D341Med (cell line): ENCODE results near the gene MPG.
A peak's percentile ranks its signal among the peaks of the same experiment; 100 is the strongest.

Experiments used
- DNase-seq: peaks from one replicate; pipeline ENCODE4 v3.0.0; 2012; ENCODE audit warnings: low spot score

The MPG gene

DNA sequence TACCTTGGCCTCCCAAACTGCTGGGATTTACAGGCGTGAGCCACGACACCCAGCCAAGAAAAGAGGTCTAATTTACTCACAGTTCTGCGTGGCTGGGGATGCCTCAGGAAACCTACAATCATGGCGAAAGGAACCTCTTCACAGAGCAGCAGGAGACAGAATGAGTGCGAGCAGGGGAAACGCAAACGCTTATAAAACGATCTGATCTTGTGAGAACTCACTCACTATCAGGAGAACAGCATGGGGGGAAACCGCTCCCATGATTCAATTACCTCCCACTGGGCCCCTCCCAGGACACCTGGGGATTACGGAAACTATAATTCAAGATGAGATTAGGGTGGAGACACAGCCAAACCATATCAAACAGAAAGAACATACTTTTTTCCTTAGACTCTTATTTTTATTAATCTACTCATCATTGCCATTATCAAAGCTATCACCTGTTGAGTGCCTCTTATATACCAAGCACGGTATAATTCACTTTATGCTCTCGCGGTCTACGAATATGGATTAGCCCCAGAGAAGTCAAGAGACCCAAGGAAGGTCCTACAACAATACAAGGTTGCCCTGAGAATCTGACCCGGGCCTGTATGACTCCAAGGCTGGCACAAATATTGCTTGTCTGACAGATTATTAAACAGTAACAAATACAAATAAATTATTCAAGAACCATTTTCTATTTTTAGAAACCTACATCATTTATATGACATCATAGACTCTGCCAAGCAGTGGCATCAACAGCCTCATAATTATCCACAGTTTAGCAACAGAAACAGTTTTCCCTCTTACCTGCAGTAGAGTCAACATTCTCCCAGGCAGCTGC, 27.0 kb upstream of the MPG start:
- DNase-seq: no peak

DNA sequence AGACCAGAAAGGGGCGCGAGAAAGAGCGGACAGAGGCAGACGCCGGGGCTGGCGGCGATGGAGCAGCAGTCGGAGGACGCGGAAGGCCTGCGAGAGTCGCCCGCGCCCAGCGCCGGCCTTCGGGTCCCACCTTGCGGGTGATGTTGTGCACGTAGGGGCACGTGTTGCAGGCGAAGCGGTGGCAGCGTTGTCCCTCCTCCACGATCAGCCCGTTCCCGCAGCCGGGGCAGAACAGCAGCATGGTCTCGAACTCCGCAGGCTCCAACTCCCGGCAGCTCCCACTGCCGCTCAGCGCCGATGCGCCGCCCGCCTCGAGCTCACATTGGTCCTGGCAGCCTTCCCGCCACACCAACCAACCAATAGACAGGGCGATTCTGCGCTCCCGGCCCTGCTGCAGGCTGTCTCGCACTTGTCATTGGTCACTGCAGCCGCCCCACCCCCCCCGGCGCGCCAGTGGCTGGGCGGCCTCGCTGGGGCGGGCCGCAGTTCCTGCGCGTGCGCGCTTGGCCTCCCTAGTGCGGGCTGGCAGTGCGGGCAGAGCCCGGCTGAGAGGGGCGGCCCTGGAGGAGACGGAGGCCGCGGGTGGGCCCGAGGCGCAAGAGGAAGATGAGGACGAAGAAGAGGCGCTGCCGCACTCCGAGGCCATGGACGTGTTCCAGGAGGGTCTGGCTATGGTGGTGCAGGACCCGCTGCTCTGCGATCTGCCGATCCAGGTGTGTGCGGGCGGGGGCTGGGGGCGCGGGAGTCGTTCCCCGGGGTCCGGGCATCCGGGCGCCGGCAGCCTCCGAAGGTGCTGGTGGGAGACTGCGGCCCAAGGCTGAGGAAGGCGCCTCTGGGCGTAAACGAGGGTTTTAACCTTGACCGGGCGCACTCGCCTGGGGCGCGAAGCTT, 24.4 kb upstream of the MPG start, which contains the start of the genes POLR3K and SNRNP25:
Gene POLR3K (minus strand): TSS at position 263 of the 891 bp plus-strand sequence. CDS start 22 bp downstream, at position 241.
Gene SNRNP25 (plus strand): TSS at position 483 of the 891 bp plus-strand sequence. CDS start 189 bp downstream, at position 672.
- DNase-seq: peak; percentile 99

- no peak for DNase-seq
Measured at GRCh38 chr16:54237-54581, 23.8 kb upstream of the MPG start.

- DNase-seq: no peak
Measured at GRCh38 chr16:55571-56136, 22.4 kb upstream of the MPG start.

DNA sequence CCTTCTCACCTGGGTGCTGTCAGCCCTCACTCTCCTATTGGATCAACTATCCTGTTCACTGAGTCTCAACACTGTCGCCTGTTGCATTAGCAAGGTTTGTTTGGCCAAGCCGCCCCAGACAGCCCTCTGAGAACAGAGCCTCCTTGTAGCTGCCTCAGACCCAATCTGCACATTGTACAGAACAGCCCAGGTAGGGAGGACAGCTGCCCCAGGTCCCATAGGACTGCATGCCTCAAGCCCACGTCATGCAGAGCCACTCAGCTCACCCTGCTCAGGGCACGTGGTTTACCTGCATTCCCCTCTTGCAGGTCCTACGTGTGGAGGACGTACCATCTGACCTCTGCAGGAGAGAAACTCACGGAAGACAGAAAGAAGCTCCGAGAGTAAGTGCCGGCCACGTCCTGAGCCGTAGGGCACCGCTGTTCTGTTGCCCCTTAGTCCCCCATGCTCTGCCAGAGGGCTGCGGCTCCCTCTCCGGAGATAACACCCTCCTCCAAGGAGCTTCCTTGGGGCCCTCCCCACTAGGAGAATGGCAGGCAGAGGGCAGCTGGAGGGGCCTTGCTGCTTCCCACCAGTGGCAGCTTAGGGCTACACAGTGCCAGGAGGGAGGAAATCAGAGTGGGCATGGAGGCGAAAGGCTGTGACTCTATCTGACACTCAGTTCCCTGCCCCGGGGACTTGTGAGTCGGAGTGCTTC, 21.6 kb upstream of the MPG start:
- no peak for DNase-seq

DNA sequence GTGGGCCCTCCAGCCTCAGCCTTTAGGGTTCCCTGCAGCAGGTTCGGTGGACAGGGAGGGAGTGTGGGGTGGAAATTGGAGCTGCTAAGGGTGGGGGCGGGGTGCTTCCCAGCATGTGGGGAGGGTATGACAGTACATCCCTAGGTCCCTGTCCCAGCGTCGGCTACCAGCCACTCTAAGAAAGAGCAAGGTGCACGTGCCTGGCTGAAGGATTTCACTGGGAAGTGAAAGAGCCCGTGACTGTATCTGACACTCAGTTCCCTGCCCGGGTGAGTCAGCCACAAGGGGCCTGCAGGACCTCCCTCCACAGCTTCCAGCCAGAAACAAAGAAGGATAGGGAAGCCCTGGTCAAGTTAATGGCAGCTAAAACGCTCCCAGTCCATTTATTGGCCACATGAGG, 20.3 kb upstream of the MPG start:
- no peak for DNase-seq

DNA sequence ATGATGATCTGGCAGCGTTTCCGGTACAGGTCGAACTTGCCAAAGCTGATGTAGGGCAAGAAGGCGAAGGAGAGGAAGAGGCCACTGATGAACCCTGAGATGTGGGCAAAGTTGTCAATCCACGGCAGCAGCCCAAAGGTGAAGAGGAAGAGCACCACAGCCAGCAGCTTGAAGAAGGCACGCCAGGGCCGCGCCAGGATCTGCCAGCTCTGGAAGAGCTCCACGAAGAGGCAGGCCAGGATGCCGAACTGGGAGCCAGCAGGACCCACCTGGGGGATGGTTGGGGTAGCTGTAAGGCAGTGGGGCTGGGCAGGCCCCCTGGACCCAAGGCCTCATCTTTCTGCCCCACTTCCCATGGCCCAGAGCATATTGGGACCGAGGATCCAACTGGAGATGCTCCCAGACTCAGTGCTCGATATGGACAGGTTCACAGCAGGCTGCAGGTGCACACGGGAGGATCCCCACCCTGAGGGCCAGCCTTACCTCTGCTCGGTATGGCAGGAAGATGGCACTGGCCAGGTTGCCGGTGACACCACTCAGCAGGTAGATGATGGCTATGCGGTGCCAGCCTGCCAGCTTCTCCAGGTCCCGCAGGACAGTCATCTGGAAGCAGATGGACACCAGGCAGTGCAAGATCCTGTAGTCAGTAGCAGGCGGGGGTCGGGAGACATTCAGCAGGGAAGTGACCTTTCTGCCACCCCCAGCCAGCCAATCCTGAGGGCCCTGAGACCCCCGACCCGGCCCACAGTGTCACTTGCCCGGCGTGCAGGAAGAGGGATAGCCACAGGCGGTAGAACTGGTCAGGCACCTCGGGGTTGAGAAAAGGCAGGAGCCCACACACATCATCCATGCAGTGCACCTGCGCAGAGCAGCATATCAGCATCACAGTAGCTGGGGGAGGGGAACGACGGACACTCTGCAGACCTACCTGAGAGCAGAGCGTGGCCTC, 19.3 kb upstream of the MPG start:
- DNase-seq: no peak

DNA sequence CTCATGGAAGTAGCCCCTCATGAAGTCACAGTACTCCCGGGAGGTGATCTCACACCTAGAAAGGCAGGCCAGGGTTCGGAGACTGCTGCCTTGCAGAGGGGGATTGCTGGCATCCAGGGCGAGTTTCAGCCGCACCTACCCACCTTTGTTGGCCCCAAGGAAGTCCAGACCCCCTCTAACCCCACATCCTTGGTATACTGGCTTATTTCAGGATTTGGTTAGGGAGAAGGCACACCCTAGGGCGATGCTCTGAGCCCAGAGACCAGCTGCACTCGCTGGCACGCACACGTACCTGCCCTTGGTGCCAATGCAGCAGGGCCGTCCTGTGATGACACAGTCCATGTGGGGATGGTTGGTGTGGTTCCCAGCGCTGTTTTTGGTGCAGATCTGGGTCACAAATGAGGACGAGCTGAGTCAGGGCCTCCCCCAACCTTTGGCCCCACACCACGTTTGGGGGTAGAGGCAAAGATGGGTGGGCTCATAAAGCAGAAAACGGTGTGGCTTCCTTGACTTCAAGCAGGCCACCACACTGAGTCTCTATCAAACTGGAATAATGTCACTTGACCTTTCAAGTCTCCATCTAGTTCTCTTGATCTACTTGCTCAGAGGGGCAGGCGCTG, 18.5 kb upstream of the MPG start:
- no peak for DNase-seq

- no peak for DNase-seq
Measured at GRCh38 chr16:60166-60565, 17.9 kb upstream of the MPG start.

DNA sequence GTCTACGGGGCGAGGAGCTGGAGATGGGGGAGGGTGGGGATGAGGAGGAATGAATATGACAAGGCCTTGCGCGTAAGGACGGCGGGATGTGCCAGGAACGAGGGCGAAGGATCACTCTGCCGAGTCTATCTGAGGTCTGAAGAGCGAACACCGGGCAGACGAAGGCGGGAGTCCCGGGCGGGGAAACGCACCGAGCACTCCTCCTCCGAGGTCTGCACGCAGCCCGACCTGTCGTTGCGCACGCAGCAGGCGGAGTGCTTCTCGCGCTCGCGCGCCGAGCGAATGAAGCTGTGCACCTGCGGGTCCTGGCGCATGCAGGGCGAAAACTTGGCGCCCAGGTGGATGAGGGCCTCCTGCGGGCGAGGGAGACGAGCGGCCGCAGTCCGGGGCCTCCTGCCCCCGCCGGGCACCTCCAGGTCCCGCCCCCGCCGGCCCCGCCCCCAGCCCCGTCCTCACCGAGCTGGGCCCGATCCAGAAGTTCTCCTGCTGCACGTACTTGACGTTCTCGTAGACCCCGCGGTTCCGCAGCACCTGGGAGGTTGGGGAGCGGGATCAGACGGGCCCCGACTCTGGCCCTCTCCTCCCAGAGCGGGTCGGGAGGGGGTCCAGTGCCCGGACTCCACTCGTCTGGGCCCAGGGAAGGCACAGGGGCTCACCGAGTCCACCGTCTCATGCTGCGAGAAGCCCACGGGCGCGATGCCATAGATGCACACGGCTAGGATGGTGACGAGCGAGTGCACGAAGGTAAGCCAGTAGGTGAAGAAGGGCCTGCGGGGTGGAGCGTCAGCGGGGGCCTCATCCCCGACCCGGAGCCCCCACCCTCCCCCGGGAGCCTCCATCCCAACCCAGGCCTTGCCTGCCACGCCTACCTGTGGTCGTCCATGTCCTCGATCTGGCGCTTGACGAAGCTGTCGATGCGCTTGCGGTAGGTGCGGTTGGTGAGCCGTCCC, 16.8 kb upstream of the MPG start:
- DNase-seq: no peak

DNA sequence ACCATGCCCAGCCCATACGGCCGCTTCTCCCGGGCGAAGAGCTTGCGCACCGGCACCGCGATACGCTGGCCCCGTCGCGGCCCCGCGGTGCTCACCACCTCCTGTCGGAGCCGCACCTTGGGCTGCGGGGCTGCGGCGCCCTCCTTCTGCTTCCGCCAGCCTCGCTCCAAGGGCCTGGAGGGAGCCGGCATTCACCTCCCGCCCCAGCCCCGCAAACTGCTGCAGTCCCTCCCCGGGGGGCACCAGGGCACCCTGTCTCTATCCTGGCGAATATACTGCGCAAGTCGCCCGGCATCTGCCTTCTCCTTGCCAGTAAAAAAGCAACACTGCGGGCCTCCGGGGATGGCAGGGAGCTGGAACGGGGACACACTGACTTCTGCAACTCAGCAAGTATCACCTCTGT, 16.1 kb upstream of the MPG start:
- no peak for DNase-seq

DNA sequence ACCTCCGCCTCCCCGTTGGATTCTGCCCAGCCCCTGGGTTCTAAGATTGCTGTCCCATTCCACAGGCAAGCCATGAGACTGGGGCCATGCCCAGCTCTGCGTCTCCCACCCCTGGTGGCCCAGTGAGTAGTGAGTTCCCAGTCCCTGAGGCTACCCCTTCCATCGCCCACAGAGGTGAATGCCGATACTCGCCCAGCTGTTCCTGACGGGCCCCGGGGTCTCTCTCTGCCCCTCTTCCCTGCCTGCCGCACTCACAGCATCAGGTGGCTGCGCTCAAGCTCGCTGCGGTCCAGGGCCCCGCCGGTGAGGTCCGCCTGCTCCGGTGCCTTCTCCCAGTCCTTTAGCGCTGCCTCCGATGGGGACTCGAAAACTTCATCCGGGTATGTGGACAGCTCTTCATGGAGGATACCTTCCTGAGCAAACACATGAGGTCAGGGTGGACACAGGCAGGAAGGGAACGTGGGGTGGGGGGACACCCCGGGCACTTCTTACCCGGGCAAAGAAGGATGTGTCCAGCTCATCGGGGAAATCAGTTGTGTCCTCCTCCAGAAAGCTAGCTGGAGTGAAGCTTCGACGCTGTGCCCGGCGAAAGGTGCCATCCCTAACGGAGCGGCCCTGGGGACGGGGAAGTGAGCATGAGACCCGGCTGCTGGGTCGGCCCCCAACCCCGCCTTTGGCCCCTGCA, 15.6 kb upstream of the MPG start:
- DNase-seq: no peak

DNA sequence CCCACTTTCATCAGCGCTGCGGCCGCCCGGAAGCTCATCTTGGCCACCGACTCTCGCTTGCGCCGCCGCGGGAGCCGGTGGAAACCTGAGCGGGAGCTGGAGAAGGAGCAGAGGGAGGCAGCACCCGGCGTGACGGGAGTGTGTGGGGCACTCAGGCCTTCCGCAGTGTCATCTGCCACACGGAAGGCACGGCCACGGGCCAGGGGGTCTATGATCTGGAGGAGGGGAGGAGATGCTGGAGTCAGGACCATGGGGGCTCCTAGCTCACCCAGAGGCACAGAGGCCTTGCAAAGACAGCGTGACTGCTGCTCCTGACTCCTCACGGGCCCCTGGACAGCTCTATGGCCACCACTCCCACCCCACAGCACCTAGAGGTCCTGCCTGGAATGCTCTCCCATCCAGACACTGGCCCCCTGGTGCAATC, 15.0 kb upstream of the MPG start:
- DNase-seq: no peak

- no peak for DNase-seq
Measured at GRCh38 chr16:63466-63865, 14.6 kb upstream of the MPG start.

DNA sequence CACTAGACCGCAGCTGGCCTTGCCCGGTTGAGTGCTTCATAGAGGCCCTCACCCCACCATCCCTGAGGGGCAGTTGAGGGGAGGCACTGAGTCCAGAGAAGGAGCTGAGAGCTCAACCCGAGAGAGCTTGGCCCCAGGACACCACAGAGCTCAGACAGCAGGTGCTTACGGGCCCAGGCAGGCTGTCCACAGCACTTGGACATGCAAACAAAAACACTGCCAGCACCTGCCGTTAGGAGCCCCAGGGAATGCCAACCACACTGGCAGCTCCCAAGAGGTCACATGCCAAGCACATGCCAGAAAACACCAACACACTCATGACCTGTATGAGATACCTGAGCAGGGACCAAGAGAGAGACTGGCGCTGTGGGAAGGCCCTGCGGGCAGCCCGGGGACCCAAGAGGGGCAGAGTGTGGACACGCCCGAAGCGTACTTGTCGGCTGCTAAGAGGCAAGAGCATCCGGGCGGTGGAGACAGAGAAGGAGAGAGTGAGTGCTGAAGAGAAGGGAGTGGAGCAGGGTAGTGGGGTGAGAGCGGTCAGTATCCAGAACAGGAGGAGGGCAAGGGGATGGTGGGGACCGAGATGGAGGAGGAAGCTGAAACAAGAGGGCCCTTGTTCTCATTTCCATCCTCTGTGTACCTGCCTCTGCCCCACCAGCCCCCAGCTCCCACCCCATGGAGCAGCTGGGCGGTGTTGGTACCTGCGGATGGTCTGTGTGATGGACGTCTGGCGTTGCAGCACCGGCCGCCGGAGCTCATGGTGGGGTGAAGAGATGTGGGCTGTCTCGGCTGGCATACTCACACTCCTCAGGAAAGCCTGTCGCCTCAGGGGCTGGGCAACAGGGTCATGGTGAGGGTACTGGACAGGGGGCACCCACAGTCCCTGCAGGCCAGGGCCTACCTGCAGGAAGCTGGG, 13.8 kb upstream of the MPG start:
- no peak for DNase-seq

GRCh38 chr16:64914-65255, 13.1 kb upstream of the MPG start:
- DNase-seq: no peak

- DNase-seq: peak; percentile 92
Measured at GRCh38 chr16:65745-66144, 12.3 kb upstream of the MPG start.
